Activated CD8-positive, alpha-beta memory T cell treated with anti-CD3 and anti-CD28 coated beads, Interleukin-2, amount 50 U/mL, for 1 hour (primary cell): ENCODE results near the gene RNF145.
"Not testable (repeated sequence)": the region's sequence is repeated elsewhere in the genome, so short reads cannot be mapped to it uniquely, and the experiment has no call there.

Experiments used
- DNase-seq: peaks from one replicate; pipeline ENCODE4 v3.0.0-alpha.2; 2020; ENCODE audit errors: extremely low read depth

The RNF145 gene

GRCh38 chr5:159118958-159119659 lies 90.2 kb downstream of the RNF145 start:
- not testable (repeated sequence) for DNase-seq

- DNase-seq: no peak
Measured at GRCh38 chr5:159113405-159113804, 95.9 kb downstream of the RNF145 start.

GRCh38 chr5:159112436-159112835 lies 96.9 kb downstream of the RNF145 start:
- DNase-seq: no peak
